ENCODE measurements around the gene DAB1. TPM values are rescaled to one million over a fixed set of nuclear protein-coding genes. Genes with fewer than 3 reads are reported as not detected.

Gene DAB1
- total and polyA plus RNA-seq, 10 of the 15 experiments (the other 5 are each of a cell fraction or from before 2014, with no cell fraction given), result 0.02 to 0.10 (median 0.03) TPM; not detected in 5

- no peak for TF ChIP-seq ZNF687 (IDR thresholded peaks at IDR 0.05)
- TF ChIP-seq CHD4 (IDR thresholded peaks at IDR 0.05), result no peak
- TF ChIP-seq ZNF622 (IDR thresholded peaks at IDR 0.05), result no peak
- TF ChIP-seq YBX1 (IDR thresholded peaks at IDR 0.05), result no peak
- no peak for TF ChIP-seq ZBTB4 (CRISPR knock-in tag; IDR thresholded peaks at IDR 0.05)
- TF ChIP-seq TCF7 (IDR thresholded peaks at IDR 0.05; ENCODE audit: borderline replicate concordance), result no peak
- TF ChIP-seq LARP7 (IDR thresholded peaks at IDR 0.05), result no peak
These were observed 465.9 kb downstream of the DAB1 start (continued) for GRCh38 chr1:56957931-56958330.
